H1 (cell line): ENCODE measurements around the gene IP6K1. TPM values are rescaled to one million over a fixed set of nuclear protein-coding genes. Genes with fewer than 3 reads are reported as not detected.

Source experiments
- ASH2L ChIP-seq: fragments of 200-600, 300-600 bp; sonication (generic); IDR thresholded peaks from one replicate; pipeline ENCODE4 v1.7.1; 2017; ENCODE audit warnings: low read length
- BCL11A ChIP-seq, 2 experiments: IDR thresholded peaks; one replicate each; pipeline ENCODE4 v1.6.1; 2011; ENCODE audit warnings: low read depth in 2 of 2, low read length in 2 of 2, mild to moderate bottlenecking in 2 of 2
- CEBPB ChIP-seq: IDR thresholded peaks from 2 replicates; pipeline ENCODE4 v1.6.1; 2012; ENCODE audit warnings: low read depth, low read length
- CHD1 ChIP-seq: IDR thresholded peaks from 2 replicates; pipeline ENCODE4 v1.6.1; 2012; ENCODE audit warnings: low read depth, low read length, improper control_type of control experiment
- CREB1 ChIP-seq: IDR thresholded peaks from 2 replicates; pipeline ENCODE4 v1.6.1; 2012; ENCODE audit warnings: inconsistent platforms
- CTBP2 ChIP-seq: IDR thresholded peaks from 2 replicates; pipeline ENCODE4 v1.7.0; 2011; ENCODE audit warnings: borderline replicate concordance, mild to moderate bottlenecking, moderate library complexity, mixed read lengths, low read length; ENCODE audit not compliant: insufficient read depth, insufficient read length
- GTF2F1 ChIP-seq: IDR thresholded peaks from 2 replicates; pipeline ENCODE4 v1.6.1; 2012; ENCODE audit warnings: low read depth, low read length, improper control_type of control experiment, borderline replicate concordance
- HDAC6 ChIP-seq: IDR thresholded peaks from one replicate; pipeline ENCODE4 v1.7.1; 2012; ENCODE audit warnings: low read depth, mild to moderate bottlenecking, inconsistent platforms, low read length, moderate library complexity
- JUN ChIP-seq: IDR thresholded peaks from 2 replicates; pipeline ENCODE4 v1.6.1; 2011; ENCODE audit warnings: low read depth, mild to moderate bottlenecking, improper control_type of control experiment, low read length
- JUND ChIP-seq: IDR thresholded peaks from 2 replicates; pipeline ENCODE4 v1.6.1; 2011; ENCODE audit warnings: mild to moderate bottlenecking, improper control_type of control experiment, low read length
- MAFK ChIP-seq: IDR thresholded peaks from 2 replicates; pipeline ENCODE4 v1.6.1; 2012; ENCODE audit warnings: low read depth, mild to moderate bottlenecking, improper control_type of control experiment, low read length
- RAD21 ChIP-seq, 2 experiments: IDR thresholded peaks in 1 of 2; conservative IDR thresholded peaks in 1 of 2; 2 replicates each; pipeline ENCODE4 v1.6.1; 2011; ENCODE audit warnings: low read depth in 2 of 2, low read length in 2 of 2, improper control_type of control experiment in 1 of 2, inconsistent platforms in 1 of 2, mild to moderate bottlenecking in 1 of 2, moderate library complexity in 1 of 2
- RBBP5 ChIP-seq: IDR thresholded peaks from 2 replicates; pipeline ENCODE4 v1.7.1; 2012; ENCODE audit warnings: low read depth, mild to moderate bottlenecking, inconsistent platforms, low read length, moderate library complexity, borderline replicate concordance
- RNF2 ChIP-seq: fragments of 200-900, 300-1000 bp; sonication (generic); IDR thresholded peaks from 2 replicates; pipeline ENCODE4 v1.7.1; 2016; ENCODE audit warnings: borderline replicate concordance, low read depth, mild to moderate bottlenecking, antibody characterized with exemption, low read length; ENCODE audit not compliant: poor library complexity, severe bottlenecking; ENCODE audit errors: missing control alignments
- SAP30 ChIP-seq: fragments of 300-600 bp; sonication (generic); IDR thresholded peaks from 2 replicates; pipeline ENCODE4 v1.7.1; 2012; ENCODE audit warnings: low read length, moderate library complexity, mild to moderate bottlenecking, inconsistent platforms; ENCODE audit not compliant: insufficient read depth, insufficient replicate concordance
- SIN3A ChIP-seq, 2 experiments: IDR thresholded peaks in 1 of 2; conservative IDR thresholded peaks in 1 of 2; 2 replicates each; pipeline ENCODE4 v1.6.1; 2011 to 2012; ENCODE audit warnings: low read length in 2 of 2, improper control_type of control experiment in 1 of 2, low read depth in 1 of 2, mild to moderate bottlenecking in 1 of 2
- SIRT6 ChIP-seq: IDR thresholded peaks from one replicate; pipeline ENCODE4 v1.7.1; 2012; ENCODE audit warnings: low read length, inconsistent platforms
- SRF ChIP-seq: IDR thresholded peaks from 2 replicates; pipeline ENCODE4 v1.6.1; 2011; ENCODE audit warnings: mild to moderate bottlenecking, low read depth, low read length, moderate library complexity
- TAF1 ChIP-seq: IDR thresholded peaks from 2 replicates; pipeline ENCODE4 v1.6.1; 2011; ENCODE audit warnings: mild to moderate bottlenecking, low read depth, low read length
- TCF12 ChIP-seq: IDR thresholded peaks from 2 replicates; pipeline ENCODE4 v1.6.1; 2011; ENCODE audit warnings: low read depth, mild to moderate bottlenecking, low read length
- polyA plus RNA-seq, 7 experiments: library from polyadenylated mRNA; depleted of rRNA in 3 of 7; stranded (reverse) in 5 of 7; unstranded in 2 of 7; fragments of >200 nt in 5 of 7; fragments of 200-250 nt in 2 of 7; gene quantifications; 1 replicate in 5 of 7; 2 replicates in 1 of 7; 4 replicates in 1 of 7; pipeline versions ENCODE4 v1.2.1 to v1.2.3, GENCODE V29; 2011 to 2013; ENCODE audit warnings: missing spikeins in 2 of 7, mixed read lengths in 2 of 7
- total RNA-seq: library from RNA; stranded (reverse); fragmentation: NEBNext Ultra II Directional; extraction: Animal tissue kit (Norgen Biotek cat#: 25700); gene quantifications from 2 replicates; pipeline ENCODE4 v1.2.1, GENCODE V29; 2021
- TF ChIP-seq, protein P1 (sequence below): IDR thresholded peaks from 2 replicates; pipeline ENCODE4 v1.6.1; 2012; ENCODE audit warnings: inconsistent platforms
- TF ChIP-seq, protein P2 (sequence below): IDR thresholded peaks from 2 replicates; pipeline ENCODE4 v1.6.1; 2011; ENCODE audit warnings: low read length, improper control_type of control experiment

The IP6K1 gene
- total and polyA plus RNA-seq, 2 of the 8 experiments (the other 6 are each of a cell fraction or from before 2014, with no cell fraction given) = 31.5 to 35.2 TPM

DNA sequence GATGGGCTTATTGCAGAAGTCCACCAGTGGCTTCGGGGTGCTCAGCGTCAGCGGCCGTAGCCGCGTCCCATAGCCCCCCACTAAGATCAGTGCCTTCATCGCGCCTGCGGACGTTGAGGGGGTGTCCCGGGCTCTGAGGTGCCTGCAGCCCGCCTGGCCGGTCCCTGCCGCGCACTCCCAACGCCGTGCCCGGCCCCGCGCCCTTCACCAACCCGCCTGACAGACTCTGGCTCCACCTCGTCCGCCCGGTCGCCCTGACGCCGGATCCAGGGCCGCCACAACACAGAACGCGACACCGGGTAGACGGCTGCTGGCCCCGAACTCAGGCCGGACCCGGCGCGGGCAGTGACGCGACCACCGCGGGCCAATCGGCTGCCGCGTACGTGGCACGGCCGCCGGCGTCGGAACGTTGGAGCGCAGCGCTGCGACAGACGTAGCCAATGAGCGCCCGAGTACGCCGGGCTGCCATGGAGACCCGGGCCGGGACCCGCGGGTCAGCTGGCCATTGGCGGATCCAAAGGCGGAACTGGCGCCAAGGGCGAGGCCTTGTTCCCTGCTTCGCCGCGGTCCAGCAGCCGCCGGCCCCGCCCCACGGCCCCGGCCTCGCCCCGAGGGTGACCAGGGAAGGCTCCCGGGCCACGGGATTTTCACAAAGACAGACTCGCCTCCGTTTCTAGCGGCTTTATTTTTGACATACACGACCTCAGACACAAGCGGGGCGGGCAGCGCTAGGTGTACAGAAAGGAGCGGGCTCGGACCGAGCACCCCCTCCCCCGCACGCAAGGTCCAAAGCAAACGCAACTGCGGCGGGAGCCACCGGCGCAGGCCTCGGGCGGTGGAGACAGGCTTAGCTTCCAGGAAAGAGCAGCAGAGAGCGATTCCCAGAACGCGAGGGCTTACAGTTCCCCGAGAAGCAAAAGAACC lies 62.5 kb downstream of the IP6K1 start, which contains the start of gene GMPPB (continued):
- no peak for TF ChIP-seq GTF2F1
- no peak for TF ChIP-seq CEBPB
- TF ChIP-seq ASH2L = peak; percentile 88
- no peak for TF ChIP-seq HDAC6
- no peak for TF ChIP-seq BCL11A (IDR thresholded peaks at IDR 0.05; ENCODE audit: low read depth in 2 of 2, low read length in 2 of 2)
- TF ChIP-seq TCF12 = no peak
- TF ChIP-seq CREB1 = peak; percentile 98
- TF ChIP-seq RAD21 (IDR thresholded peaks at IDR 0.05 in 1 of 2, conservative IDR thresholded peaks at IDR 0.05 in 1 of 2; ENCODE audit: low read depth in 2 of 2, low read length in 2 of 2) = no peak
- peak; percentile 72 for TF ChIP-seq TAF1
- no peak for TF ChIP-seq JUN
- TF ChIP-seq, protein P1, sequence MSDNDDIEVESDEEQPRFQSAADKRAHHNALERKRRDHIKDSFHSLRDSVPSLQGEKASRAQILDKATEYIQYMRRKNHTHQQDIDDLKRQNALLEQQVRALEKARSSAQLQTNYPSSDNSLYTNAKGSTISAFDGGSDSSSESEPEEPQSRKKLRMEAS = no peak; the same call in none of the 2 replicates
- TF ChIP-seq, protein P2, sequence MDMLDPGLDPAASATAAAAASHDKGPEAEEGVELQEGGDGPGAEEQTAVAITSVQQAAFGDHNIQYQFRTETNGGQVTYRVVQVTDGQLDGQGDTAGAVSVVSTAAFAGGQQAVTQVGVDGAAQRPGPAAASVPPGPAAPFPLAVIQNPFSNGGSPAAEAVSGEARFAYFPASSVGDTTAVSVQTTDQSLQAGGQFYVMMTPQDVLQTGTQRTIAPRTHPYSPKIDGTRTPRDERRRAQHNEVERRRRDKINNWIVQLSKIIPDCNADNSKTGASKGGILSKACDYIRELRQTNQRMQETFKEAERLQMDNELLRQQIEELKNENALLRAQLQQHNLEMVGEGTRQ = 0 out of 2 replicates have a peak, but pooled peaks have one; percentile 30
- peak; percentile 1; the same call in 1 of the 2 replicates for TF ChIP-seq RBBP5
- peak; percentile 71 for TF ChIP-seq SRF
- no peak for TF ChIP-seq MAFK
- TF ChIP-seq SIRT6 = no peak
- no peak for TF ChIP-seq JUND
- TF ChIP-seq SIN3A (conservative IDR thresholded peaks at IDR 0.05 in 1 of 2, IDR thresholded peaks at IDR 0.05 in 1 of 2; ENCODE audit: low read depth in 1 of 2, low read length in 2 of 2) = peak; percentile 38 to 75; a peak in 2 of 4 replicates
- no peak for TF ChIP-seq CTBP2
- no peak for TF ChIP-seq SAP30
- no peak for TF ChIP-seq CHD1
- no peak for TF ChIP-seq RNF2
